Measurements from ENCODE around the gene FAM221A.

DNA sequence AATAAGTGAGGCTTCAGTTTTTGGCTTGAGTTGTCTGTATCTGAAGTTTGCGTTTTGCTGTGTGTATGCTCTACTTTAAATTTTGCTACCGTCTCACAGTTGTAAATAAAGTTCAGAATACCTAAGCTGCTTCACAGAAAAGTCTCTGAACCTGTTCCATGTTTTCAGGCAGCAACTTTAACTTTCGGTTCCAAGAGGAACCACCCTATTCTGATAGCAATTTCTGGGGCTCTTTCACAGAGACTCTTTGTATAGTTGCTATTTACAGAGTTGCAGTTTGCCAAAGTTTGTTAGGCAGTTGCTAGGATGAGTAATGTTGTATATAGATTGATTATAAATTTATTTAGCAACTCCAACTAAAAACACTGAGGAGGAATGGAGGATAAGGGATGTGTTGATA, 5.7 kb downstream of the FAM221A start:
- TF ChIP-seq MYC (IDR thresholded peaks at IDR 0.05; ENCODE audit: low read depth, low read length) (no peak), MYC (CRISPR knock-in tag; IDR thresholded peaks at IDR 0.05; ENCODE audit: borderline replicate concordance, low read depth) (no peak), MTA3 (IDR thresholded peaks at IDR 0.05; ENCODE audit: borderline replicate concordance) (no peak), RFX5 (IDR thresholded peaks at IDR 0.05; ENCODE audit: low read depth, low read length) (no peak), ZNF766 (CRISPR knock-in tag; conservative IDR thresholded peaks at IDR 0.05) (no peak), CTCF (IDR thresholded peaks at IDR 0.05 in 2 of 3, conservative IDR thresholded peaks at IDR 0.05 in 1 of 3; ENCODE audit: insufficient read depth in 2 of 3, low read depth in 1 of 3, low read length in 3 of 3) (no peak), FOXJ3 (CRISPR knock-in tag; IDR thresholded peaks at IDR 0.05) (no peak), WHSC1 (IDR thresholded peaks at IDR 0.05; ENCODE audit: low read length) (no peak), MBD2 (IDR thresholded peaks at IDR 0.05; ENCODE audit: borderline replicate concordance, low read depth) (no peak), SNIP1 (IDR thresholded peaks at IDR 0.05; ENCODE audit: low read depth) (no peak), RFX1 (IDR thresholded peaks at IDR 0.05) (no peak), NR2C2 (CRISPR knock-in tag; IDR thresholded peaks at IDR 0.05) (no peak), NR2C2 (tag; IDR thresholded peaks at IDR 0.05) (no peak), EWSR1 (IDR thresholded peaks at IDR 0.05; ENCODE audit: borderline replicate concordance, low read depth, partially characterized antibody) (no peak)
- TF ChIP-seq, protein P1, sequence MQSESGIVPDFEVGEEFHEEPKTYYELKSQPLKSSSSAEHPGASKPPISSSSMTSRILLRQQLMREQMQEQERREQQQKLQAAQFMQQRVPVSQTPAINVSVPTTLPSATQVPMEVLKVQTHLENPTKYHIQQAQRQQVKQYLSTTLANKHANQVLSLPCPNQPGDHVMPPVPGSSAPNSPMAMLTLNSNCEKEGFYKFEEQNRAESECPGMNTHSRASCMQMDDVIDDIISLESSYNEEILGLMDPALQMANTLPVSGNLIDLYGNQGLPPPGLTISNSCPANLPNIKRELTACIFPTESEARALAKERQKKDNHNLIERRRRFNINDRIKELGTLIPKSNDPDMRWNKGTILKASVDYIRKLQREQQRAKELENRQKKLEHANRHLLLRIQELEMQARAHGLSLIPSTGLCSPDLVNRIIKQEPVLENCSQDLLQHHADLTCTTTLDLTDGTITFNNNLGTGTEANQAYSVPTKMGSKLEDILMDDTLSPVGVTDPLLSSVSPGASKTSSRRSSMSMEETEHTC (IDR thresholded peaks at IDR 0.05): no peak
- TF ChIP-seq, protein P2, sequence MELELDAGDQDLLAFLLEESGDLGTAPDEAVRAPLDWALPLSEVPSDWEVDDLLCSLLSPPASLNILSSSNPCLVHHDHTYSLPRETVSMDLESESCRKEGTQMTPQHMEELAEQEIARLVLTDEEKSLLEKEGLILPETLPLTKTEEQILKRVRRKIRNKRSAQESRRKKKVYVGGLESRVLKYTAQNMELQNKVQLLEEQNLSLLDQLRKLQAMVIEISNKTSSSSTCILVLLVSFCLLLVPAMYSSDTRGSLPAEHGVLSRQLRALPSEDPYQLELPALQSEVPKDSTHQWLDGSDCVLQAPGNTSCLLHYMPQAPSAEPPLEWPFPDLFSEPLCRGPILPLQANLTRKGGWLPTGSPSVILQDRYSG (tag; conservative IDR thresholded peaks at IDR 0.05; ENCODE audit: low read depth): no peak

All from K562 (cell line).